ENCODE results near the gene IQSEC2. TPM values are rescaled to one million over a fixed set of nuclear protein-coding genes. Genes with fewer than 3 reads are reported as not detected.
A peak's percentile ranks its signal among the peaks of the same experiment; 100 is the strongest.

The IQSEC2 gene
- total RNA-seq, 1 donor from 2014 or later, result 18.1 TPM

- Mint-ChIP-seq H3K9me3 (ENCODE audit: low read depth) (no peaks in the 10 kb centered on the region), H3K4me1 (ENCODE audit: low read depth) (peaks cover 20% of the 10 kb centered on the region)
Observed at GRCh38 chrX:53321943-53322497, 40.6 kb upstream of the IQSEC2 start.

GRCh38 chrX:53321230-53321942, 40.0 kb upstream of the IQSEC2 start:
- Mint-ChIP-seq H3K4me1 (ENCODE audit: low read depth) (peaks cover 22% of the 10 kb centered on the region), H3K4me3 (ENCODE audit: low read depth) (peak overlapping the region; percentile 60), H3K27ac (peak overlapping the region; percentile 1), H3K27me3 (peaks cover 34% of the 10 kb centered on the region), H3K9me3 (ENCODE audit: low read depth) (no peaks in the 10 kb centered on the region), H3K36me3 (ENCODE audit: insufficient read depth) (no peaks in the 10 kb centered on the region)
- TF ChIP-seq, protein P1, sequence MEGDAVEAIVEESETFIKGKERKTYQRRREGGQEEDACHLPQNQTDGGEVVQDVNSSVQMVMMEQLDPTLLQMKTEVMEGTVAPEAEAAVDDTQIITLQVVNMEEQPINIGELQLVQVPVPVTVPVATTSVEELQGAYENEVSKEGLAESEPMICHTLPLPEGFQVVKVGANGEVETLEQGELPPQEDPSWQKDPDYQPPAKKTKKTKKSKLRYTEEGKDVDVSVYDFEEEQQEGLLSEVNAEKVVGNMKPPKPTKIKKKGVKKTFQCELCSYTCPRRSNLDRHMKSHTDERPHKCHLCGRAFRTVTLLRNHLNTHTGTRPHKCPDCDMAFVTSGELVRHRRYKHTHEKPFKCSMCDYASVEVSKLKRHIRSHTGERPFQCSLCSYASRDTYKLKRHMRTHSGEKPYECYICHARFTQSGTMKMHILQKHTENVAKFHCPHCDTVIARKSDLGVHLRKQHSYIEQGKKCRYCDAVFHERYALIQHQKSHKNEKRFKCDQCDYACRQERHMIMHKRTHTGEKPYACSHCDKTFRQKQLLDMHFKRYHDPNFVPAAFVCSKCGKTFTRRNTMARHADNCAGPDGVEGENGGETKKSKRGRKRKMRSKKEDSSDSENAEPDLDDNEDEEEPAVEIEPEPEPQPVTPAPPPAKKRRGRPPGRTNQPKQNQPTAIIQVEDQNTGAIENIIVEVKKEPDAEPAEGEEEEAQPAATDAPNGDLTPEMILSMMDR (IDR thresholded peaks at IDR 0.05; ENCODE audit: unreplicated experiment), result no peak
- DNase-seq (ENCODE audit: low spot score, unreplicated experiment), result no peak

More at GRCh38 chrX:53321943-53322497, 40.6 kb upstream of the IQSEC2 start:
- H3K27me3 Mint-ChIP-seq, result peaks cover 35% of the 10 kb centered on the region
- H3K4me3 Mint-ChIP-seq (ENCODE audit: low read depth), result peak overlapping the region; percentile 60
- peak overlapping the region; percentile 1 for H3K27ac Mint-ChIP-seq
- TF ChIP-seq, protein P1 (IDR thresholded peaks at IDR 0.05; ENCODE audit: unreplicated experiment), result no peak
- no peaks in the 10 kb centered on the region for H3K36me3 Mint-ChIP-seq (ENCODE audit: insufficient read depth)
- no peak for DNase-seq (ENCODE audit: low spot score, unreplicated experiment)

DNA sequence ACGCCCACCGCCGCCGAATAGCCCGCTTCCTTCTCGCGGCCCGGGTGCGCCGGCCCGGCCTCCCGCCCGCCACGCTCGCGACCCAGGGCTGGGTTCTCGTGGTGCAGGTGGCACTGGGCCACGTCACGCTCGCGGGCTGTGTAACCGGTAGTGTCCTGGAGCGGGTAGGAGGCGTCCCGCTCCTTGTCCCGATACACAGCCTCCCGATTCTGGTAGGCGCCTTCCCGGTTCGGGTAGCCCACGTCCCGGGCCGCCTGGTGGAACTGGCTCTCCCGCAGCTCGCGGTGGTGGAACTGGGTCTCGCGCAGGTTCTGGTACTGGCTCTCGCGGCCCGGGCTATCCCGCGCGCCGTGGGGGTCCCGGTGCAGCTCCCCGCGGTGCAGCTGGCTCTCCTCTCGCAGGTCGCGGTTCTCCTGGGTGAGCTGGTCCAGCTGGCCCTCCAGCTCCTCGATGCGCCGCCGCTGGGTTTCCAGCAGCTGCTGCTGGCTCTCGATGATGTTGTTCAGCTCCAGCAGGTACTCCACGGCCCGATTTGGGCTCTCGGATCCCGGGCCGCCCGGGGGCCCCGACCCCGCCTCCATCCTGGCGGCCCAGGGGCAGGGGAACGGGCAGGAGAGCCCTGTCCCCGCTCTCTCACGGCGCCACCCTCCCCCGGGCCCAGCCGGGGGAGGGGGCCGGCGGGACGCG, 39.3 kb upstream of the IQSEC2 start:
- peak overlapping the region; percentile 63 for H3K4me3 Mint-ChIP-seq (ENCODE audit: low read depth)

GRCh38 chrX:53319614-53320542, 38.5 kb upstream of the IQSEC2 start:
- H3K36me3 Mint-ChIP-seq (ENCODE audit: insufficient read depth), result no peaks in the 10 kb centered on the region
- no peak for DNase-seq (ENCODE audit: low spot score, unreplicated experiment)
- peaks cover 30% of the 10 kb centered on the region for H3K4me1 Mint-ChIP-seq (ENCODE audit: low read depth)
- peak overlapping the region; percentile 83 for H3K4me3 Mint-ChIP-seq (ENCODE audit: low read depth)
- no peaks in the 10 kb centered on the region for H3K9me3 Mint-ChIP-seq (ENCODE audit: low read depth)
- H3K27ac Mint-ChIP-seq, result peak overlapping the region; percentile 24
- peaks cover 27% of the 10 kb centered on the region for H3K27me3 Mint-ChIP-seq
- TF ChIP-seq, protein P1 (IDR thresholded peaks at IDR 0.05; ENCODE audit: unreplicated experiment), result no peak

More for the DNA sequence above, 39.3 kb upstream of the IQSEC2 start:
- DNase-seq (ENCODE audit: low spot score, unreplicated experiment), result no peak
- H3K36me3 Mint-ChIP-seq (ENCODE audit: insufficient read depth), result no peaks in the 10 kb centered on the region
- H3K27ac Mint-ChIP-seq, result no peak overlapping the region
- H3K4me1 Mint-ChIP-seq (ENCODE audit: low read depth), result peaks cover 27% of the 10 kb centered on the region
- TF ChIP-seq, protein P1 (IDR thresholded peaks at IDR 0.05; ENCODE audit: unreplicated experiment), result no peak
- no peaks in the 10 kb centered on the region for H3K9me3 Mint-ChIP-seq (ENCODE audit: low read depth)
- H3K27me3 Mint-ChIP-seq, result peaks cover 27% of the 10 kb centered on the region
